CD4-positive, alpha-beta T cell treated with Interleukin-15 for 1 hour (primary cell): Measurements from ENCODE around the gene HEXD.
"Not testable (repeated sequence)": the region's sequence is repeated elsewhere in the genome, so short reads cannot be mapped to it uniquely, and the experiment has no call there.

Experiments used
- DNase-seq: peaks from one replicate; pipeline ENCODE4 v3.0.0-alpha.2; 2020

HEXD gene

DNA sequence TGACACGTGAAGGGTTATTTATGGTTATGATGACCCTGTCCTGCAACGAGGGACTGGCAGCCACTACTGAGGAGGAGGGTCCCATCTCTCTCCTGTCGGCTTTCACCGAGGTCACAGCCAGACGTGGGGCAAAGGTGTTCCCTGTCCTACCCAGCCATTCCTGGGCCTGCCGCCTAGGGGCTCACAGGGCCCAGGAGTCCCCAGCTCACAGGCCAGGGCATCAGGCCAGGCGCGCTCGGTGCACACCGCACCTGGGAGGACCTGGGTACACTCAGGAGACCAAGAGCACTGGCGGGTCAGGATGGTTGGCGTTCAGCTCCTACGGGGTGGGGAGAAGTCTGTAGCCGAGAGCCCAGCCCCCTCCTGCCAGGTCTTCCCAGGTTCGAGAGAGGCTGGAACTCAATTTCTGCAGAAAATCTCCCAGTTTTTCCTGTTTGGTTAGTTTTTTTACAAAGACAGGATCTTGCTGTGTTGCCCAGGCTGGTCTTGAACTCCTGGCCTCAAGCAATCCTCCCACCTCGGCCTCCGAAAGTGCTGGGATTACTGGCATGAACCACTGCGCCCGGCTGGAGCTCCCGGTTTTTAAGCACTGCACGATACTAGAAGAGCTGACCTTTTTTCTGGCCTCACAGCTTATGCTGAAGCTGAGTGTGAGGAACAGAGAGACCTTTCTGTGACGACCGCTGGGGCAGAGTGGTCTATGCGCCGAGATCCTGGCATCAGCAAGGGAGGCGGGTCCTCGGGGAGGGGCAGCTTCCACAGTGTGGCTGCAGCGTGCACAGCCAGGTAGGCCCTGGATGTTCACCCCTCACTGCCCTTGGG is 24.7 kb downstream of the HEXD start:
- DNase-seq, result no peak

DNA sequence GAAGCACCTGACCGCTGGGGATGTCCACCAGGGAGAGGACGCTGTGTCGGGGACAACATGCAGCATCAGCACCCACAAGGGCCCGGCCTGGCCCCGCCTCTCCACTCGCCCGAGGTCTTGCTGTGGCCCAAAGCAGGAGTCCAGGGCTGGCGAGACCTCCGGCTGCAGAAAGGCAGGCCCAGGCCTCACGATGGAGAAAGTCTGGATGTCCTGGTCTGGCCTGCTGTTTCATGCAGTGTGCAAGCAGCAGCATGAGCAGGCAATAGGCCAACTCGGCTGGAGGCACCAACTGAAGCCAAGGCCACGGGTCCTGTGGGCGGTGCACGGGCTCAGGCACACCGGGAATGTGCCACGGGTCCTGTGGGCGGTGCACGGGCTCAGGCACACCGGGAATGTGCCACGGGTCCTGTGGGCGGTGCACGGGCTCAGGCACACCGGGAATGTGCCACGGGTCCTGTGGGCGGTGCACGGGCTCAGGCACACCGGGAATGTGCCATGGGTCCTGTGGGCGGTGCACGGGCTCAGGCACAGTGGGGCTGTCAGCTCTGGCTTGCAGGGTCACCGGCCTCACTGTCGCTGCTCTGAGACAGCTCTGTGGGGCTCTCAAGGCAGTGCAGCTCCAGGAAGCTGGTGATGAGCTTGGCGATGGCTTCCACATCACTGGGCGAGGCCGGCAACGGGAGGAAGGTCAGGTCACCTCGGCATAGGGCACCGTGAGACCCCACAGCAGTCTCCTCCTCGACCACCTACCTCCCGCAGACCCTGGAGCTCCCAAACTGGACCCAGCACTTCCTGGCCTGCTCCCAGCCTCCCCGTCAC is 25.5 kb downstream of the HEXD start:
- no peak for DNase-seq

- no peak for DNase-seq
Measured at GRCh38 chr17:82444284-82444893, 26.2 kb downstream of the HEXD start.

DNA sequence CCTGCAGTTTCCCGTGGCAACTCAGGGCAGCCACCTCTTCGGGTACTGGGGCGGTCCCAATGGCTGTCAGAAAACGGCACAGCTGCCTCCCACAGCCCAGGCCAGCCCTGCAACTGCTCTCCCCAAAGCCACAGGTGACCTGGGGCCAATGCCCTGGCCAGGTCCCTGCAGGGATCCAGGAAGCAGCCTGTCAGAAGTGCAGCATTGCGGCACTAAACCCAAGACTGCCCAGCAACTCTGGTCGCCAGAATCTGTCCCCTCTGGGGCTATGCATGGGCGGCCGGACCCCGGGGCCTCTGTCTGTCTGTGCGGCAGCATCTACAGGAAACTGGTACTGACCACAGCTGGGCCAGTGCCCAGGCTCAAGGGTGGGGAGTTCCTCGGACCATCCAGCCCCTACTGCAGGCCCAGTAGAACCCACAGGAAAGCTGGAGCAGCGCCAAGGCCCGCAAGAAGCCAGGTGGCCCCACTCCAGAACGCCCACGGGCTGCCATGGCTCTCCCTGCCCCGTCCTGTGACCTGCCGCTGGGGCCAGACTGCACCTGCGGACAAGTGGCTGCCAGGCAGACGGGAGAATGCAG is 26.9 kb downstream of the HEXD start:
- no peak for DNase-seq

DNA sequence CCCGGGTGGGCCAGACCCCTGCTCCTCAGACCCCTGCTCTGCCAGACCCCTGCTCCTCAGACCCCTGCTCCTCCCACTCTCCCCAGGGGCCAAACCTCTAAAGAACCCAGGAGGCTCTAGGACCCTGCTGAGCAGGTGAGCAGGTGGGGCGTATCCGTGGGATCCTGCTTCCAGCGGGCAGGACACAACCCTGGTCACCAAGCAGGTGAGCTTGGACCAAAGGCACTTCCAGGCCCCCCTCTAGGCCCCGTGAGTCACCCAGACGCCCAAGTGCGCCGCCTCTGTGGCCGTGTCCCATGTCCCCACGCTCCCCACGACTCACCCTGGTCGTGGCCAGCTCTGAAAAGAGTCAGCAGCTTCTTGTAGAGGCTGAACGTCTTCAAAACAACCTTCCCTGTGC is 27.4 kb downstream of the HEXD start:
- no peak for DNase-seq

GRCh38 chr17:82446124-82446523 is 28.0 kb downstream of the HEXD start:
- no peak for DNase-seq

- no peak for DNase-seq
Measured at GRCh38 chr17:82446649-82447048, 28.5 kb downstream of the HEXD start.

GRCh38 chr17:82447876-82448275 is 29.7 kb downstream of the HEXD start:
- no peak for DNase-seq

DNA sequence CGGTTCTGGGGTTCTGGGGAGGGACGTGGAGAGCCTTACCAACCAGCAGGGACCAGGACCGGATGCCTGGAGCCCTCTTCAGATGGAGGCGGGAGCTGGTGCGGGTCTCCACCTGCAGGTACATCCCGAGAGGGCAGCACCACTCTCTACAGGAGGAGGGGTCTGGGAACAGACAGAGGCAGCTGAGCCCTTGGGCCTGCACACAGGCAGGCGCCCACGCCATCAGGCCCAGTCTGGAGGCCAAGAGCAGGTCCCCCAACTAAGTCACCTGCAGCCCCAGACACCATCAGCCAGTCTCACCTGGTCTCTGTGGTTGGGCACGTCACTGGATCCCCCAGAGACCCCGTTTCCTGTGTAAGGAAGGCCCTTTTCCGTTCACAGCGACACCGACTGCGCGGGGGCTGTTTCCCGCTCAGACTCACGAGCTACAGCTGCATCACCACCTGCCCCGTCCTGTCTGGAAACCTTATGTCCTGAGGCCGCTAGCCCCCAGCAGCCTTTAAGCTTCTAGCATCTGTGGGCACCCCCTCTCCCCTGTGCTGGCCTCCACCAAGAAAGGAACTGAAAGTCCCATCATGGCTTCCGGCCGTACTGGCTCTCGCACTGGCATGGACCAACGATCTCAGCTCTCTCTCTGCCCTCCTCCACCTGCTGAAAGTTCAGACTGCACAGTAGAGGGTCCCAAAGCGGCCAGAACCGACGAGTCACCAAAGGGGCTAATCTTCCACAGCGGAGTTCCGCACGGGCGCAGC is 31.2 kb downstream of the HEXD start:
- peak; percentile 92 for DNase-seq

- DNase-seq, result no peak
Measured at GRCh38 chr17:82449883-82450356, 31.8 kb downstream of the HEXD start.

DNA sequence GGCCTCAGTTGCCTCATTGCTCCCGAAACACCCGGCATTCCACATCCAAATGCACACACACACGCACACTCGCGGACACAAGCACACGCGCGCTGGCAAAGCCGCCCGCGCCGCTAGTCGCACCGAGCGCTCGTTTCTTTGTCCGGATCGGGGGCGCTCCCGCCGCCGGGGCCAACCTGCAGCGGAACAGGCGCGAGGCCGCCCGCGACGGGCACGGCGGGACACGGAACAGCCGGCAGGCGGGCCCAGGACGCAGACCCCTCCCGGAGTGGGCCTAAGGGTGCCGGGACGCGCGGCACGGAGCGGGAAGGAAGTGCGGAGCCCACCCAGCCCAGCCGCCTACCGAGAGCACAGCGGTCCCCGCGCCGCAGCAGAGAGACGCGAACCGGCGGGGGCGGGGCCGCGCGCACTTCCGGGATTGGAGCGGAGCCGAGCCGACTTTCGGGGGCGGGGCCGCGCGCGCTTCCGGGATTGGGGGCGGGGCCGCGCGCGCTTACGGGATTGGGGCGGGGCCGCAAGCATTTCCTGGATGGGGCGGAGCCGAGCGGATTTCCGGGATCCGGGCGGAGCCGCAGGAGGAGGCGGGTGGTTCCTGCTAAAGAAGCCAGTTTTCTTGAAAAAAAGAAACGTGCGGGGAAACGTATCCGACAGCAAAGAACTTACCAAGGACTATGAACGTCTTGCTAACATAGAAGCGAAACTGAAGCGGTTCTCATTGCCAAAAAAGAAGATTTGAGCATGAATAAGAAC is 32.4 kb downstream of the HEXD start, which contains the start of gene CYBC1:
Gene CYBC1 (minus strand): TSS at position 396 of the 750 bp plus-strand sequence. CDS start 1,498 bp downstream, outside the sequence.
- peak; percentile 92 for DNase-seq

GRCh38 chr17:82452162-82452561 is 34.0 kb downstream of the HEXD start:
- DNase-seq, result no peak

GRCh38 chr17:82453151-82453550 is 35.0 kb downstream of the HEXD start:
- not testable (repeated sequence) for DNase-seq

DNA sequence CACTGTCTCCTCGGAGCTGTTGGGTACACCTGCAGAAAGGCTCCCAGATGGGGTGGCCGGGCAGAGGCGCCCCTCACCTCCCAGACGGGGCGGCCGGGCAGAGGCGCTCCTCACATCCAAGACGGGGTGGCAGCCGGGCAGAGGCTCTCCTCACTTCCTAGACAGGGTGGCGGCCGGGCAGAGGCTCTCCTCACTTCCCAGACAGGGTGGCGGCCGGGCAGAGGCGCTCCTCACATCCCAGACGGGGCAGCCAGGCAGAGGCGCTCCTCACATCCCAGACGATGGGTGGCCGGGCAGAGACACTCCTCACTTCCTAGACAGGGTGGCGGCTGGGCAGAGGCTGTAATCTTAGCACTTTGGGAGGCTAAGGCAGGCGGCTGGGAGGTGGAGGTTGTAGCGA is 35.6 kb downstream of the HEXD start:
- DNase-seq, result not testable (repeated sequence)

- DNase-seq, result peak; percentile 40
Measured at GRCh38 chr17:82457073-82457928, 39.2 kb downstream of the HEXD start.

GRCh38 chr17:82457929-82458178 is 39.7 kb downstream of the HEXD start:
- no peak for DNase-seq

DNA sequence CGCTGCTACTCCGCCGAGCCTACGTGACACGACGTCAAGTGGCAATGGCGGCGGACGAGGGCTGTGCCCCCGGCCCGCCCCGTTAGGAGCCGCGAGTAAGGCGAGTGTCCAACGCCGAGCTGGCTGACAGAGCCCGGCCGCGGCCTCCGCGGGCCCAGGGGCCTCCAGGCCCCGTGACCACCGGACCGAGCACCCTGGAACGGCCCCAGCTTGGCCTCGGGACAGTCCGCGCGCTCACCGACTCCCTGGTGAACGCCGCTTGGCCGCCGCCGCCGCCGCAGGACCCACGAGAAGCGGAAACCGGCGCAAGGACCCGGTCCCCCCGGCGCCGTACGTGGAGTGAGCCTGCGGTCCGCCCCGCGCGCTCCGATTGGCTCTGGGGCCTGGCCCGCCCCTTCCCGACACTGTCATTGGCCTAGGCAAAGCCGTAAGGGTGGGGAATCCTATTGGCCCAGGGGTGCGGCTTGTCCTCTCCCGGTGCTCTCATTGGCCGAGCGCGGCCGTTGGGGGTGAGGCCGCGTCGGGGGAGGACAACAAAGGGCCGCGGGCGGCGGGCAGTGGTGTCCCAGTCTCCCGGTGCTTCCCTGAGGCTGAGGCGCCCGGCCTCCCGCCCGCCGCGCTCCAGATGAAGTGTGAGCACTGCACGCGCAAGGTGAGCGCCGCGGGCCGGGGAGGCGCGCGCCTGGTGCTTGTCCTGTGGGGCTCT is 40.2 kb downstream of the HEXD start, which contains the start of gene NARF:
Gene NARF (plus strand): TSS at position 563 of the 706 bp plus-strand sequence. CDS start 63 bp downstream, at position 626.
- DNase-seq, result peak; percentile 97

- peak; percentile 44 for DNase-seq
Measured at GRCh38 chr17:82458885-82459424, 40.8 kb downstream of the HEXD start.

DNA sequence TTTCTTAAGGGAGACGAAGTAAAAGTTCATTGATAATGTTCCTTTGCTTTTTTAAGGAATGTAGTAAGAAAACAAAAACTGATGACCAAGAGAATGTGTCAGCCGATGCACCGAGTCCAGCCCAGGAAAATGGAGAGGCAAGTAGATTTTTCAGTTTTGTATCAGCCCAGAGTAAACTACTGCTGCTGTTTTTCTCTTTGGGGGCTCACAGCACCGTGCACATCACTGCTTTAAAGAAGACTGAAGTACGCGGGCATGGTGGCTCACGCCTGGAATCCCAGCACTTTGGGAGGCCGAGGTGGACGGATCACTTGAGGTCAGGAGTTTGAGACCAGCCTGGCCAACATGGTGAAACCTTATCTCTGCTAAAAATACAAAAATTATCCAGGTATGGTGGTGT is 41.8 kb downstream of the HEXD start:
- DNase-seq, result not testable (repeated sequence)
